ENCODE measurements around the gene ZW10. TPM values are rescaled to one million over a fixed set of nuclear protein-coding genes. Genes with fewer than 3 reads are reported as not detected.
"Not testable (repeated sequence)": the region's sequence is repeated elsewhere in the genome, so short reads cannot be mapped to it uniquely, and the experiment has no call there.

The ZW10 gene
- total RNA-seq, 1 experiment from 2014 or later = 21.0 TPM

- no peak overlapping the region for H2AFZ ChIP-seq (ENCODE audit: low read depth, low read length, poor library complexity, severe bottlenecking)
- H3K4me3 ChIP-seq (replicated peaks in 1 of 2; ENCODE audit: low read depth in 1 of 2, low read length in 2 of 2) = no peak overlapping the region
- H3K79me2 ChIP-seq (ENCODE audit: insufficient read depth, low read length) = peaks cover 42% of the 10 kb centered on the region
- no peak overlapping the region for H3K4me2 ChIP-seq (ENCODE audit: low read length)
- CTCF ChIA-PET = interaction anchor here (1.6 kb wide), 1 partner anchor 9 kb away, joined by 5 read pairs; the partner anchor contains the start of gene ZW10
- H4K20me1 ChIP-seq (ENCODE audit: insufficient read depth) = no peaks in the 10 kb centered on the region
- RAD21 ChIA-PET (ENCODE audit: low non-redundant PET in 1 of 2, low total read pairs in 2 of 2, uncharacterized antibody in 2 of 2, unreplicated experiment in 2 of 2) = no interaction called here
- H3K9me2 ChIP-seq (ENCODE audit: insufficient read depth) = no peaks in the 10 kb centered on the region
- no peak for ATAC-seq
- no TSS peak for BruUV-seq (replicated peaks)
- intact Hi-C loops (cut with micrococcal nuclease) = no loop called here
- TF ChIP-seq ZNF274 (IDR thresholded peaks at IDR 0.05; ENCODE audit: low read depth, low read length) (no peak), FOSL1 (IDR thresholded peaks at IDR 0.05; ENCODE audit: low read depth) (no peak), TCF7L2 (IDR thresholded peaks at IDR 0.05; ENCODE audit: borderline replicate concordance, extremely low read depth, insufficient read depth, insufficient read length) (no peak), CTCF (IDR thresholded peaks at IDR 0.05 in 2 of 3, conservative IDR thresholded peaks at IDR 0.05 in 1 of 3; ENCODE audit: borderline replicate concordance in 1 of 3, insufficient read depth in 1 of 3, low read depth in 2 of 3, low read length in 2 of 3) (no peak), CEBPB (IDR thresholded peaks at IDR 0.05; ENCODE audit: low read depth) (no peak), EZH2phosphoT487 (IDR thresholded peaks at IDR 0.05; ENCODE audit: borderline replicate concordance) (no peak), ZBTB33 (IDR thresholded peaks at IDR 0.05; ENCODE audit: extremely low read depth, insufficient replicate concordance, low read length) (no peak), ATF3 (IDR thresholded peaks at IDR 0.05) (no peak), POLR2AphosphoS5 (IDR thresholded peaks at IDR 0.05; ENCODE audit: low read depth, low read length) (no peak)
- no peaks in the 10 kb centered on the region for H3K27me3 ChIP-seq (ENCODE audit: insufficient read depth, low read length)
- no peak for DNase-seq (ENCODE audit: low read depth, low spot score)
- H3K27ac ChIP-seq (ENCODE audit: low read depth, low read length) = no peak overlapping the region
- no peak overlapping the region for H3K9ac ChIP-seq (ENCODE audit: low read length)
- no peaks in the 10 kb centered on the region for H3K4me1 ChIP-seq (ENCODE audit: control insufficient read depth in 1 of 2, insufficient read depth in 2 of 2, low read length in 2 of 2)
- no peaks in the 10 kb centered on the region for H3K9me3 ChIP-seq (ENCODE audit: control insufficient read depth in 1 of 2, insufficient read depth in 1 of 2, low read depth in 1 of 2, low read length in 2 of 2)
- POLR2A ChIA-PET = no interaction called here
- H3K36me3 ChIP-seq (ENCODE audit: control insufficient read depth in 1 of 2, insufficient read depth in 2 of 2, low read length in 2 of 2) = peaks cover 5 to 14% of the 10 kb centered on the region in 2 experiments; a peak in 2 of 4 replicates
These were observed 8.8 kb downstream of the ZW10 start for GRCh38 chr11:113764527-113765219.

GRCh38 chr11:113763040-113763439, 10.5 kb downstream of the ZW10 start:
- CTCF ChIA-PET = interaction anchor here (1.1 to 1.6 kb wide), 2 partner anchors 10 kb away, joined by 3 to 5 read pairs; partner anchors contain the start of gene ZW10
- RAD21 ChIA-PET (ENCODE audit: low non-redundant PET in 1 of 2, low total read pairs in 2 of 2, uncharacterized antibody in 2 of 2, unreplicated experiment in 2 of 2); H2AFZ ChIP-seq (ENCODE audit: low read depth, low read length, poor library complexity, severe bottlenecking); H4K20me1 ChIP-seq (ENCODE audit: insufficient read depth); BruUV-seq (replicated peaks); ATAC-seq; H3K4me1 ChIP-seq (ENCODE audit: control insufficient read depth in 1 of 2, insufficient read depth in 2 of 2, low read length in 2 of 2); H3K9ac ChIP-seq (ENCODE audit: low read length); H3K4me3 ChIP-seq (replicated peaks in 1 of 2; ENCODE audit: low read depth in 1 of 2, low read length in 2 of 2); H3K27ac ChIP-seq (ENCODE audit: low read depth, low read length); DNase-seq (ENCODE audit: low read depth, low spot score); POLR2A ChIA-PET; intact Hi-C loops (cut with micrococcal nuclease); H3K27me3 ChIP-seq (ENCODE audit: insufficient read depth, low read length); H3K9me2 ChIP-seq (ENCODE audit: insufficient read depth); H3K9me3 ChIP-seq (ENCODE audit: control insufficient read depth in 1 of 2, insufficient read depth in 1 of 2, low read depth in 1 of 2, low read length in 2 of 2); H3K4me2 ChIP-seq (ENCODE audit: low read length): not testable (repeated sequence)
- Histone ChIP-seq H3K79me2 (ENCODE audit: insufficient read depth, low read length) (peaks cover 29% of the 10 kb centered on the region), H3K36me3 (ENCODE audit: control insufficient read depth in 1 of 2, insufficient read depth in 2 of 2, low read length in 2 of 2) (peaks cover 3 to 25% of the 10 kb centered on the region in 2 experiments)

All from HCT116 (cell line).